Measurements from ENCODE around the gene WNK1. TPM values are rescaled to one million over a fixed set of nuclear protein-coding genes. Genes with fewer than 3 reads are reported as not detected.

The WNK1 gene
- total and polyA plus RNA-seq, 2 donors (not counting 3 experiments of a cell fraction or from before 2014, with no cell fraction given): 46.3 to 108 TPM

DNA sequence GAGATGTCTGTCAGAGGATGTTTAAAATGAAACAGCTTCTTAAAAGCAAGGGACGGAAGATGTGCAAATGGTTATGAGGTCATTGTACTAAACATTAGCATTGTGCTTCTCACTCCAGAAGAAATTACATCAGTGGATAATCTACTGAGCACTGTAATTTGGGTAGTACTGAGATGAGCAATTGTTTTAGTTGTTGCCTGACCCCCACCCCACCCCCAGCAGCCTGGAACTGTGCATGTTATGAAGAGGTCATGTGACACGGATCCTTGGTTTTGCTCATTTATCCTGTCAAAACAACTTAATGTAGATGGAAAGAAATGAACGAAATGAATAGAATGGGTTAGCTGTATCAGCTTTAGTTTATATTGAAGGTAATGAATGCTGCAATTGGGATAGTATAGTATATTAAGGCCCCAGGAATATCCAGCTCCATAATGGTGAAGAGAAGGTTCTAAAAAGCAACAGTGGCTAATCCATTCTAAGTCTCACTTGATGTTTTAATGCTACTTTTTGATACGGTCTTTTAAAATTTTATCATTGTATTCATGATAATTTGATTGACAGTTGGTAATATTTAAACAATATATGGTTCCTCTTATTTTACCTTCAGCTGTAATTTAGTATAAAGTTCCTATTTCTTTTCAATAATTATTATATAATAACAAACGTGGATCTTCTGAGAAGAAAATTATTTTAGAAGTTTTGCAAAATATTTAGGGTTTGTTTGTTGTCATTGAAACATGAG, 58.5 kb downstream of the WNK1 start:
- H3K27me3 ChIP-seq (ENCODE audit: control insufficient read depth in 2 of 2, insufficient read depth in 2 of 2, low read length in 2 of 2): no peaks in the 10 kb centered on the region

More for the DNA sequence above, 58.5 kb downstream of the WNK1 start:
- CTCF ChIA-PET: interaction anchor here (1.0 to 8.1 kb wide), 6 partner anchors 9 to 241 kb away, joined by 3 to 129 read pairs (median 5); partner anchors contain the start of gene WNK1
- H3K9me3 ChIP-seq (replicated peaks; ENCODE audit: control insufficient read depth, insufficient read depth, low read length): no peaks in the 10 kb centered on the region
- H3K4me1 ChIP-seq (ENCODE audit: control insufficient read depth, extremely low read depth, insufficient read depth, low read length): peaks cover 13% of the 10 kb centered on the region
- no peaks in the 10 kb centered on the region for H3K9me1 ChIP-seq (replicated peaks; ENCODE audit: control insufficient read depth, extremely low read depth, insufficient read depth, low read length)
- DNase-seq (ENCODE audit: low read depth, low spot score): no peak
- POLR2A ChIA-PET: interaction anchor here (0.5 to 0.6 kb wide), 2 partner anchors 31 to 59 kb away, joined by 3 to 5 read pairs; partner anchors contain the start of gene WNK1
- no peak overlapping the region for H3K4me2 ChIP-seq (ENCODE audit: insufficient read depth, low read length)
- no peak overlapping the region for H2AFZ ChIP-seq (ENCODE audit: low read depth, low read length)
- FAIRE-seq: no peak
- no peak overlapping the region for H3K27ac ChIP-seq (ENCODE audit: insufficient read depth, low read depth, low read length)
- H3K36me3 ChIP-seq (ENCODE audit: control insufficient read depth in 2 of 2, extremely low read depth in 1 of 2, insufficient read depth in 2 of 2, low read length in 2 of 2): no peaks in the 10 kb centered on the region
- BruUV-seq (replicated peaks): no TSS peak
- TF ChIP-seq JUN (IDR thresholded peaks at IDR 0.05; ENCODE audit: borderline replicate concordance, insufficient read depth, insufficient read length, low read depth): no peak
- no peak for TF ChIP-seq MYC (IDR thresholded peaks at IDR 0.05; ENCODE audit: low read depth, low read length)
- TF ChIP-seq, protein P1, sequence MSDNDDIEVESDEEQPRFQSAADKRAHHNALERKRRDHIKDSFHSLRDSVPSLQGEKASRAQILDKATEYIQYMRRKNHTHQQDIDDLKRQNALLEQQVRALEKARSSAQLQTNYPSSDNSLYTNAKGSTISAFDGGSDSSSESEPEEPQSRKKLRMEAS (IDR thresholded peaks at IDR 0.05; ENCODE audit: insufficient read depth, insufficient read length): no peak
- TF ChIP-seq, protein P2, sequence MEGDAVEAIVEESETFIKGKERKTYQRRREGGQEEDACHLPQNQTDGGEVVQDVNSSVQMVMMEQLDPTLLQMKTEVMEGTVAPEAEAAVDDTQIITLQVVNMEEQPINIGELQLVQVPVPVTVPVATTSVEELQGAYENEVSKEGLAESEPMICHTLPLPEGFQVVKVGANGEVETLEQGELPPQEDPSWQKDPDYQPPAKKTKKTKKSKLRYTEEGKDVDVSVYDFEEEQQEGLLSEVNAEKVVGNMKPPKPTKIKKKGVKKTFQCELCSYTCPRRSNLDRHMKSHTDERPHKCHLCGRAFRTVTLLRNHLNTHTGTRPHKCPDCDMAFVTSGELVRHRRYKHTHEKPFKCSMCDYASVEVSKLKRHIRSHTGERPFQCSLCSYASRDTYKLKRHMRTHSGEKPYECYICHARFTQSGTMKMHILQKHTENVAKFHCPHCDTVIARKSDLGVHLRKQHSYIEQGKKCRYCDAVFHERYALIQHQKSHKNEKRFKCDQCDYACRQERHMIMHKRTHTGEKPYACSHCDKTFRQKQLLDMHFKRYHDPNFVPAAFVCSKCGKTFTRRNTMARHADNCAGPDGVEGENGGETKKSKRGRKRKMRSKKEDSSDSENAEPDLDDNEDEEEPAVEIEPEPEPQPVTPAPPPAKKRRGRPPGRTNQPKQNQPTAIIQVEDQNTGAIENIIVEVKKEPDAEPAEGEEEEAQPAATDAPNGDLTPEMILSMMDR (IDR thresholded peaks at IDR 0.05; ENCODE audit: extremely low read depth in 1 of 2, insufficient read depth in 1 of 2, low read depth in 1 of 2, low read length in 2 of 2): no peak
- TF ChIP-seq POLR2A (IDR thresholded peaks at IDR 0.05; ENCODE audit: low read depth, low read length): no peak
- no peak for TF ChIP-seq GATA2 (IDR thresholded peaks at IDR 0.05; ENCODE audit: insufficient read depth, insufficient read length, low read depth, low read length)
- no peak for TF ChIP-seq FOS (IDR thresholded peaks at IDR 0.05; ENCODE audit: borderline replicate concordance, insufficient read depth, low read length)
- no peak for TF ChIP-seq EZH2 (IDR thresholded peaks at IDR 0.05; ENCODE audit: borderline replicate concordance, low read depth, low read length, severe bottlenecking)
- no peak for TF ChIP-seq POLR2AphosphoS5 (IDR thresholded peaks at IDR 0.05; ENCODE audit: insufficient read depth, low read depth, low read length)
- intact Hi-C loops (cut with micrococcal nuclease) (no loop called here), dilution Hi-C loops (cut with MboI; ENCODE audit: extremely low pct_ligation_motif_present, low sequenced_read_pairs) (no loop called here)
- H3K9ac ChIP-seq (replicated peaks; ENCODE audit: extremely low read depth, insufficient read depth, low read length): no peak overlapping the region
- peaks cover 69% of the 10 kb centered on the region for H3K79me2 ChIP-seq (ENCODE audit: control insufficient read depth, insufficient read depth, low read length)
- H3K4me3 ChIP-seq (replicated peaks in 1 of 3; ENCODE audit: insufficient read depth in 1 of 3, low read depth in 1 of 3, low read length in 3 of 3): no peak overlapping the region
- peaks cover 12% of the 10 kb centered on the region for H4K20me1 ChIP-seq (replicated peaks; ENCODE audit: control insufficient read depth, extremely low read depth, insufficient read depth, low read length)

Measured in endothelial cell of umbilical vein (primary cell).